K562 (cell line): ENCODE measurements around the gene PARD3. TPM values are rescaled to one million over a fixed set of nuclear protein-coding genes. Genes with fewer than 3 reads are reported as not detected.

Source experiments
- ATAC-seq: fragments of 200-7000 bp; cut with Tn5 transposase; 3 replicates; pipeline ENCODE4 v1.9.1; 2020; ENCODE audit warnings: moderate library complexity
- BruUV-seq: library from RNA; stranded (reverse); fragments of 400-500 nt; replicated peaks from 2 replicates; lab custom pipeline; 2021; lab: Mats Ljungman, UMichigan
- CTCF ChIA-PET: fragments of 300-600 bp; formaldehyde crosslinking; extraction: SDS; loops from one replicate; lab custom pipeline; 2021; ENCODE audit warnings: low intra/inter-chr PET ratio; lab: Yijun Ruan, JAX
- POLR2A ChIA-PET: fragments of 300-600, 350-650 bp; sonication (Branson Sonifier 250); formaldehyde crosslinking; extraction: SDS; loops from one replicate; lab custom pipeline; 2021; ENCODE audit warnings: antibody characterized with exemption, inconsistent platforms; lab: Yijun Ruan, JAX
- DNase-seq, 4 experiments: peaks; one replicate each; pipeline versions ENCODE4 v3.0.0 to v3.0.0-alpha.2; 2011 to 2018; ENCODE audit warnings: low spot score in 3 of 4, mixed read lengths in 3 of 4; ENCODE audit errors: extremely low read depth in 1 of 4
- FAIRE-seq: peaks from 2 replicates; lab custom pipeline; 2011; peaks lifted over from hg19 to GRCh38; lab: Jason Lieb, UNC
- H2AFZ ChIP-seq: 2 replicates; pipeline ENCODE4 v1.6.0; 2011; ENCODE audit warnings: low read depth, low read length, control low read depth, inconsistent platforms
- H3K27ac ChIP-seq: fragments of 200-600 bp; 3 replicates; pipeline ENCODE4 v1.8.0; 2011; ENCODE audit warnings: low read depth, mild to moderate bottlenecking, control low read depth, inconsistent platforms, low read length, moderate library complexity, mixed read lengths; ENCODE audit errors: extremely low read depth
- H3K27me3 ChIP-seq, 2 experiments: fragments of 300-600 bp in 1 of 2; 2 replicates in 1 of 2; 3 replicates in 1 of 2; pipeline versions ENCODE4 v1.6.0 to v1.8.0; 2011; ENCODE audit warnings: inconsistent platforms in 2 of 2, low read length in 2 of 2, mild to moderate bottlenecking in 1 of 2, mixed read lengths in 1 of 2, moderate library complexity in 1 of 2; ENCODE audit not compliant: control insufficient read depth in 2 of 2, insufficient read depth in 2 of 2
- H3K36me3 ChIP-seq: fragments of 300-600 bp; 3 replicates; pipeline ENCODE4 v1.8.0; 2011; ENCODE audit warnings: mild to moderate bottlenecking, low read length, inconsistent platforms; ENCODE audit not compliant: control insufficient read depth, insufficient read depth
- H3K4me1 ChIP-seq, 2 experiments: fragments of 200-600 bp in 1 of 2; replicated peaks in 1 of 2; 2 replicates in 1 of 2; 3 replicates in 1 of 2; pipeline versions ENCODE4 v1.5.1 to v1.8.0; 2011; ENCODE audit warnings: inconsistent platforms in 2 of 2, low read length in 2 of 2, mild to moderate bottlenecking in 1 of 2, mixed read lengths in 1 of 2, moderate library complexity in 1 of 2; ENCODE audit not compliant: control insufficient read depth in 2 of 2, insufficient read depth in 2 of 2
- H3K4me2 ChIP-seq: 2 replicates; pipeline ENCODE4 v1.6.1; 2011; ENCODE audit warnings: low read length, control low read depth, inconsistent platforms, mixed read lengths; ENCODE audit not compliant: insufficient read depth
- H3K4me3 ChIP-seq: fragments of 200-600 bp; sonication (generic), shearing (Covaris generic); 2 replicates; pipeline ENCODE4 v1.5.1; 2016; ENCODE audit warnings: control low read depth, inconsistent platforms
- H3K79me2 ChIP-seq: fragments of 200-600 bp; 3 replicates; pipeline ENCODE4 v1.8.0; 2011; ENCODE audit warnings: low read length, inconsistent platforms; ENCODE audit not compliant: control insufficient read depth, insufficient read depth
- H3K9ac ChIP-seq, 2 experiments: 2 replicates each; pipeline versions ENCODE4 v1.6.0 to v1.6.1; 2011; ENCODE audit warnings: low read depth in 2 of 2, low read length in 2 of 2, control low read depth in 1 of 2, inconsistent platforms in 1 of 2, mild to moderate bottlenecking in 1 of 2, mixed read lengths in 1 of 2; ENCODE audit not compliant: insufficient read depth in 1 of 2
- H3K9me1 ChIP-seq: one replicate; pipeline ENCODE4 v1.6.0; 2011; ENCODE audit warnings: inconsistent platforms, mild to moderate bottlenecking, low read length, moderate library complexity; ENCODE audit not compliant: control insufficient read depth, insufficient read depth
- H3K9me3 ChIP-seq: replicated peaks from 2 replicates; pipeline ENCODE4 v1.5.1; 2011; ENCODE audit warnings: low read depth, low read length, inconsistent platforms; ENCODE audit not compliant: control insufficient read depth, insufficient read depth
- H4K20me1 ChIP-seq: replicated peaks from 2 replicates; pipeline ENCODE4 v1.6.1; 2011; ENCODE audit warnings: low read length, inconsistent platforms, mixed read lengths; ENCODE audit not compliant: control insufficient read depth, insufficient read depth
- AFF1 ChIP-seq, 2 experiments: fragments of 450-650 bp; IDR thresholded peaks; 2 replicates each; pipeline ENCODE4 v1.6.1; 2018; ENCODE audit warnings: mild to moderate bottlenecking in 2 of 2, low read depth in 1 of 2; ENCODE audit not compliant: partially characterized antibody in 2 of 2
- CBX3 ChIP-seq, 2 experiments: IDR thresholded peaks; 1 replicate in 1 of 2; 2 replicates in 1 of 2; pipeline ENCODE4 v1.6.1; 2012; ENCODE audit warnings: inconsistent platforms in 2 of 2, low read length in 2 of 2, borderline replicate concordance in 1 of 2, control low read depth in 1 of 2
- CREB1 ChIP-seq, 2 experiments: sonication (generic) in 1 of 2; formaldehyde crosslinking in 1 of 2; IDR thresholded peaks; 2 replicates each; pipeline versions ENCODE4 v1.6.1 to v1.8.0; 2012 to 2022; ENCODE audit warnings: inconsistent platforms in 1 of 2, mild to moderate bottlenecking in 1 of 2, missing genetic modification reagents in 1 of 2, moderate library complexity in 1 of 2
- GMEB1 ChIP-seq: fragments of 250-450 bp; sonication (Bioruptor Pico); IDR thresholded peaks from 2 replicates; pipeline ENCODE4 v1.4.0; 2020; ENCODE audit warnings: mild to moderate bottlenecking
- GTF2E2 ChIP-seq: fragments of 200-800 bp; sonication (Bioruptor generic); IDR thresholded peaks from 2 replicates; pipeline ENCODE4 v1.6.1; 2016; ENCODE audit warnings: missing genetic modification characterization, missing compliant biosample characterization
- HMGXB4 ChIP-seq: sonication (generic); formaldehyde crosslinking; IDR thresholded peaks from 2 replicates; pipeline ENCODE4 v1.8.1; 2023; ENCODE audit warnings: mild to moderate bottlenecking, missing genetic modification reagents
- STAG1 ChIP-seq: sonication (generic); formaldehyde crosslinking; IDR thresholded peaks from 2 replicates; pipeline ENCODE4 v1.5.0; 2020; ENCODE audit warnings: missing genetic modification reagents, borderline replicate concordance
- TEAD1 ChIP-seq, 2 experiments: fragments of 450-650 bp in 1 of 2; sonication (generic) in 1 of 2; formaldehyde crosslinking; IDR thresholded peaks; 2 replicates each; pipeline versions ENCODE4 v1.4.0 to v1.8.0; 2020 to 2022; ENCODE audit warnings: mild to moderate bottlenecking in 2 of 2, missing genetic modification reagents in 1 of 2
- WGBS: fragments of 100-300 bp; shearing (Covaris generic); methylation state at CpG from one replicate; pipeline ENCODE4 v1.1.6; 2016; ENCODE audit warnings: low coverage, mixed read lengths; ENCODE audit not compliant: insufficient coverage; ENCODE audit errors: missing lambda C conversion rate; 5-methylcytosine and 5-hydroxymethylcytosine counted together
- in situ Hi-C: fragments of 300-500 bp; cut with MboI; formaldehyde crosslinking; loops from 4 replicates; pipeline ENCODE4 v1.15.0; 2018; ENCODE audit warnings: inconsistent platforms, mixed read lengths
- intact Hi-C: fragments of 100-400 bp; cut with micrococcal nuclease; formaldehyde crosslinking; loops from 2 replicates; pipeline ENCODE4 v1.14.2; 2022
- polyA plus RNA-seq, 8 experiments: library from polyadenylated mRNA; depleted of rRNA in 4 of 8; stranded (reverse) in 5 of 8; unstranded in 3 of 8; fragments of >200 nt; fragmentation: Nextera tagmentation in 2 of 8; fragmentation: Illumina TruSeq in 1 of 8; extraction: Ambion mirVana in 2 of 8; extraction: Trizol in 1 of 8; gene quantifications; 2 replicates each; pipeline versions ENCODE4 v1.2.1 to v1.2.3, GENCODE V29; 2011 to 2014; ENCODE audit warnings: inconsistent platforms in 1 of 8, missing spikeins in 1 of 8
- total RNA-seq, 7 experiments: library from RNA; depleted of rRNA in 6 of 7; stranded (reverse); fragments of >200 nt in 6 of 7; fragmentation: Illumina TruSeq in 2 of 7; extraction: Trizol in 2 of 7; gene quantifications; 2 replicates each; pipeline versions ENCODE4 v1.2.1 to v1.2.3, GENCODE V29; 2011 to 2021; ENCODE audit warnings: low replicate concordance in 1 of 7
- TF ChIP-seq, protein P1 (sequence below): fragments of 250-450 bp; sonication (Bioruptor Pico); IDR thresholded peaks from 2 replicates; pipeline ENCODE4 v1.8.0; 2021; ENCODE audit warnings: borderline replicate concordance, mild to moderate bottlenecking, moderate library complexity; ENCODE audit not compliant: poor library complexity, severe bottlenecking
- TF ChIP-seq, protein P2 (sequence below): fragments of 250-450 bp; sonication (Bioruptor Pico); IDR thresholded peaks from 2 replicates; pipeline ENCODE4 v1.8.0; 2021; ENCODE audit warnings: moderate library complexity, mild to moderate bottlenecking, inconsistent platforms

The PARD3 gene
- total and polyA plus RNA-seq, 9 of the 15 experiments (the other 6 are each of a cell fraction or from before 2014, with no cell fraction given) = 2.7 to 11.7 (median 7.7) TPM

GRCh38 chr10:34237898-34238455 is 577.1 kb downstream of the PARD3 start:
- intact Hi-C loops = no loop called here
- Histone ChIP-seq H3K36me3 (no peaks in the 10 kb centered on the region), H3K4me1 (no peaks in the 10 kb centered on the region), H3K27me3 (peaks cover 0 to 12% of the 10 kb centered on the region in 2 experiments; a peak in 2 of 5 replicates), H4K20me1 (no peaks in the 10 kb centered on the region), H3K4me3 (no peak overlapping the region), H3K79me2 (no peaks in the 10 kb centered on the region), H3K9me3 (no peaks in the 10 kb centered on the region), H2AFZ (no peak overlapping the region), H3K27ac (no peak overlapping the region), H3K4me2 (no peak overlapping the region), H3K9me1 (no peaks in the 10 kb centered on the region), H3K9ac (no peak overlapping the region)
- no TSS peak for BruUV-seq
- CTCF ChIA-PET = no interaction called here
- DNase-seq (no peak), FAIRE-seq (no peak), ATAC-seq (no peak)
- POLR2A ChIA-PET = no interaction called here
- in situ Hi-C loops = no loop called here
- 0% methylated on average over 1 of the region's 1 CpG for WGBS
- TF ChIP-seq CREB1 (IDR thresholded peaks at IDR 0.05) = no peak
- TF ChIP-seq CREB1 (CRISPR knock-in tag; IDR thresholded peaks at IDR 0.05) = no peak
- no peak for TF ChIP-seq GMEB1 (CRISPR knock-in tag)
- TF ChIP-seq, protein P1, sequence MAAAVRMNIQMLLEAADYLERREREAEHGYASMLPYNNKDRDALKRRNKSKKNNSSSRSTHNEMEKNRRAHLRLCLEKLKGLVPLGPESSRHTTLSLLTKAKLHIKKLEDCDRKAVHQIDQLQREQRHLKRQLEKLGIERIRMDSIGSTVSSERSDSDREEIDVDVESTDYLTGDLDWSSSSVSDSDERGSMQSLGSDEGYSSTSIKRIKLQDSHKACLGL (CRISPR knock-in tag) = no peak
- no peak for TF ChIP-seq HMGXB4
- no peak for TF ChIP-seq TEAD1 (CRISPR knock-in tag; IDR thresholded peaks at IDR 0.05)
- no peak for TF ChIP-seq STAG1 (CRISPR knock-in tag)
- TF ChIP-seq CBX3 (IDR thresholded peaks at IDR 0.05; ENCODE audit: borderline replicate concordance in 1 of 2, low read length in 2 of 2) = no peak
- no peak for TF ChIP-seq GTF2E2 (tag)
- no peak for TF ChIP-seq AFF1 (IDR thresholded peaks at IDR 0.05; ENCODE audit: low read depth in 1 of 2, partially characterized antibody in 2 of 2)
- TF ChIP-seq, protein P2, sequence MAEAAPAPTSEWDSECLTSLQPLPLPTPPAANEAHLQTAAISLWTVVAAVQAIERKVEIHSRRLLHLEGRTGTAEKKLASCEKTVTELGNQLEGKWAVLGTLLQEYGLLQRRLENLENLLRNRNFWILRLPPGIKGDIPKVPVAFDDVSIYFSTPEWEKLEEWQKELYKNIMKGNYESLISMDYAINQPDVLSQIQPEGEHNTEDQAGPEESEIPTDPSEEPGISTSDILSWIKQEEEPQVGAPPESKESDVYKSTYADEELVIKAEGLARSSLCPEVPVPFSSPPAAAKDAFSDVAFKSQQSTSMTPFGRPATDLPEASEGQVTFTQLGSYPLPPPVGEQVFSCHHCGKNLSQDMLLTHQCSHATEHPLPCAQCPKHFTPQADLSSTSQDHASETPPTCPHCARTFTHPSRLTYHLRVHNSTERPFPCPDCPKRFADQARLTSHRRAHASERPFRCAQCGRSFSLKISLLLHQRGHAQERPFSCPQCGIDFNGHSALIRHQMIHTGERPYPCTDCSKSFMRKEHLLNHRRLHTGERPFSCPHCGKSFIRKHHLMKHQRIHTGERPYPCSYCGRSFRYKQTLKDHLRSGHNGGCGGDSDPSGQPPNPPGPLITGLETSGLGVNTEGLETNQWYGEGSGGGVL = no peak
